ENCODE measurements around the gene GFOD2. TPM values are rescaled to one million over a fixed set of nuclear protein-coding genes. Genes with fewer than 3 reads are reported as not detected.
A peak's percentile ranks its signal among the peaks of the same experiment; 100 is the strongest.

The GFOD2 gene
- total and polyA plus RNA-seq, 11 donors = 6.5 to 15.4 (median 9.8) TPM

DNA sequence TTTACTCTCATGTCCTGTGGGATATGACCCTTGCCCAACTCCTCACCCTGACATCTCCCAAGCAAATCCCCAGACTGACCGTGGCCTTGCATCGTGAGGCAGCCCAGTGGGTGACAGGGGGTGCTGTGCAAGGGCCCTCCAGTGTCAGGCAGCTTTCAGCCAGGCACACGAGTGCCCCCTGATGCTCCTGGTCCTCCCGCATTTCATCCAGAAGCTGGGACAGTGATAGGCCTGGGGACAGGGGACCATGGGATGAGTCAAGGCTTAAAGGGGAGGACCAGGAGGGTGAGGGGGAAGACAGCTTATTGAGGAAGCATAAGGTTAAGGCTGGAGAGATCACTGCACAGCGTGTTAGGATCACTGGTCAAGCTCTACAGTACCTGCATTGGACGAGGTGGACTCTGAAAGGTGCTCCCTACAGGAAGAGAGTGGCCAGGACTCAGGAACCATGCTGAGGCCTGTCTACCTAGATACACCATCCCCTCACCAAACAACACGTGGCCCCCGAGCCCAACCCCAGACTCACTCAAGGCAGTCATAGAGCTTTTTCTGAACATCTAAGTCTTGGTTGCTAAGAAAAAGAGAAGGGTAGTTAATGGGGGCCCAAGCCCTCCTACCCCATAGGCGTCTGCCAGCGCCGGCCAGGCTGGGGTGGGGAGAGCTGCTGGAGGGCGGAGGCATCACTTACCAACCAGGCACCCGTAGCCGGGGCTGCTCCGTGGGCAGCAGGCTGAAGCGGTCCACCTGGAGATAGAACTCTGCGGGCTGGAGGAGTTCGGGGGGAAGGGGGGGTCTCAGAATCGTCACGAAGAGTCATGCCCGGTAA, 60.1 kb downstream of the GFOD2 start:
- H3K4me3 ChIP-seq = peak overlapping the region; percentile 73 to 97 (median 82)
- WGBS, 4 donors = 30 to 42% (median 38%) methylated on average over 15 to 21 of the region's 21 CpGs
- no peak for DNase-seq
- peak overlapping the region in 2 of 12 donors; percentile 89 to 94 for H3K27ac ChIP-seq
- TF ChIP-seq, protein P1, sequence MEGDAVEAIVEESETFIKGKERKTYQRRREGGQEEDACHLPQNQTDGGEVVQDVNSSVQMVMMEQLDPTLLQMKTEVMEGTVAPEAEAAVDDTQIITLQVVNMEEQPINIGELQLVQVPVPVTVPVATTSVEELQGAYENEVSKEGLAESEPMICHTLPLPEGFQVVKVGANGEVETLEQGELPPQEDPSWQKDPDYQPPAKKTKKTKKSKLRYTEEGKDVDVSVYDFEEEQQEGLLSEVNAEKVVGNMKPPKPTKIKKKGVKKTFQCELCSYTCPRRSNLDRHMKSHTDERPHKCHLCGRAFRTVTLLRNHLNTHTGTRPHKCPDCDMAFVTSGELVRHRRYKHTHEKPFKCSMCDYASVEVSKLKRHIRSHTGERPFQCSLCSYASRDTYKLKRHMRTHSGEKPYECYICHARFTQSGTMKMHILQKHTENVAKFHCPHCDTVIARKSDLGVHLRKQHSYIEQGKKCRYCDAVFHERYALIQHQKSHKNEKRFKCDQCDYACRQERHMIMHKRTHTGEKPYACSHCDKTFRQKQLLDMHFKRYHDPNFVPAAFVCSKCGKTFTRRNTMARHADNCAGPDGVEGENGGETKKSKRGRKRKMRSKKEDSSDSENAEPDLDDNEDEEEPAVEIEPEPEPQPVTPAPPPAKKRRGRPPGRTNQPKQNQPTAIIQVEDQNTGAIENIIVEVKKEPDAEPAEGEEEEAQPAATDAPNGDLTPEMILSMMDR (IDR thresholded peaks at IDR 0.05) = no peak
- no peak for TF ChIP-seq POLR2A (IDR thresholded peaks at IDR 0.05)
- no peak for ATAC-seq
- no peaks in the 10 kb centered on the region for H3K9me3 ChIP-seq
- peaks cover 6 to 18% (median 11%) of the 10 kb centered on the region in 9 donors for H3K27me3 ChIP-seq
- peaks cover 0 to 23% (median 0%) of the 10 kb centered on the region in 9 donors for H3K36me3 ChIP-seq
- intact Hi-C loops (cut with DNase I) = no loop called here
- H3K4me1 ChIP-seq = peaks cover 0 to 22% (median 18%) of the 10 kb centered on the region in 12 donors

DNA sequence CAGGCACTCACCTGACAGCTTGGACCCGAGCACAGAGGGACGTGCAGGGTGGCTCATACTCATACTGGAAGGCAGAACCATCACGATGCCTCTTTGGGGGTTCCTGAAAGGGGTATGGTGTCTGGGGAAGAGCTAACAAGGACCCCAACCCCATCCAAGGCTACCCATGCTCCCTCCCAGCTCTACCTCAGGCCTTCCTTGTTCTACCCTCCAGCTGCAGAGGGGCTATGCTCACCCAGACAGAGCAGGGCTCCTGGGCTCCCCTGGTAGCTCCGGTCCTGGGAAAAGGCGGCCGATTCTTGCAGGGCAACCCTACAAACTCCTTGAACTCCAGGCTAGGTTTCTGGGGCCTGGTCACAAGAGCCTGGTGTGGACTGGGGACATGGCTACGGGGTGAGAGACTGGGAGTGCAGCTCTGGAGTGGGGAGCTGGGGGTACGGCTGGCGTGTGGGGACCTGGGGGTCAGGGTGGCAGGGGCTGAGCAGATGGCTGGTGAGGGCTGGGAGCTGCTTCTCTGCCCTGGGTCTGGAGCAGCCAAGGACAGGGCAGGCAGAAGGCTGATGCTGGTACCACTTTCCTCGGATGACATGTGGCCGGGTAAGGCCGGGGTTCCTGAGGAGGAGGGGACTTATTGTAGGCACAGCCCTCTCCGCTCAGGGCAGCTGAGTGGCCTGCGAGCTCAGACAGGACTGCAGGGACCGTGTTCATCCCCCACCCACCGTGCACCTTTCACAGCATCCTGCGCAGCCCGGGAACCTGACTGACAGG, 61.2 kb downstream of the GFOD2 start:
- Histone ChIP-seq H3K27ac (no peak overlapping the region), H3K4me1 (peaks cover 0 to 33% (median 27%) of the 10 kb centered on the region in 12 donors), H3K36me3 (peaks cover 0 to 23% (median 0%) of the 10 kb centered on the region in 9 donors), H3K4me3 (no peak overlapping the region), H3K9me3 (no peaks in the 10 kb centered on the region), H3K27me3 (peaks cover 13 to 30% (median 20%) of the 10 kb centered on the region in 9 donors)
- DNase-seq (no peak), ATAC-seq (no peak)
- WGBS, 4 donors = 94 to 97% (median 96%) methylated on average over 16 to 18 of the region's 18 CpGs
- TF ChIP-seq, protein P1 (IDR thresholded peaks at IDR 0.05) = no peak
- TF ChIP-seq POLR2A (IDR thresholded peaks at IDR 0.05) = no peak
- intact Hi-C loops (cut with DNase I) = no loop called here

DNA sequence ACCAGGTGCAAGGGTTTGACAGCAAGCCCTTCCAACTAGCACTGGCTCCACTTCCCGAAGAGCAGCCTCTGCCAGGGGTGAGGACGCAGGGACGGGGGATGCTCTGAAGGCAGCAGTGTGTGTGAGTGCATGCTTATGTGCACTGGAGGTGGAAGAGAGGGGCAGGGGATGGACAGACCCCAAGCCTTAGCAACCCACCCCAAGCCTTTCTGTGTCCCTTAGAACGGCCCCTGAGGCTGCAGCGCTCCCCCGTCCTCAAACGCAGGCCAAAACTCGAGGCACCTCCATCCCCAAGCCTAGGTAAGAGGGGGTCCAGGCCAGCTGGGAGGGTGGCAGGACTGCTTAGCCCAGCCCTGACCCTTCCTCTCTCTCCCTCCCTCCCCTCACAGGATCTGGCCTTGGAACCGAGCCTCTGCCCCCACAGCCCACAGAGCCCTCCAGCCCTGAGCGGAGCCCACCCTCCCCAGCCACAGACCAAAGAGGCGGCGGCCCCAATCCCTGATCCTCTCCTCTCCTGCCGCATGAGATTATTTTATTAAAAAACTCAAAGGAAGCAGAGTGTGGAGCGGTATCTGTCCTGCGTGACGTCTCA, 62.0 kb downstream of the GFOD2 start:
- TF ChIP-seq, protein P1 (IDR thresholded peaks at IDR 0.05) = no peak
- no peak for TF ChIP-seq POLR2A (IDR thresholded peaks at IDR 0.05)
- Histone ChIP-seq H3K4me1 (peaks cover 0 to 39% (median 28%) of the 10 kb centered on the region in 12 donors), H3K36me3 (peaks cover 0 to 23% (median 0%) of the 10 kb centered on the region in 9 donors), H3K9me3 (no peaks in the 10 kb centered on the region), H3K27me3 (peaks cover 18 to 38% (median 25%) of the 10 kb centered on the region in 9 donors), H3K4me3 (no peak overlapping the region), H3K27ac (no peak overlapping the region)
- 86 to 97% (median 94%) methylated on average over 11 to 16 of the region's 16 CpGs for WGBS, 4 donors
- DNase-seq = no peak
- intact Hi-C loops (cut with DNase I) = no loop called here
- no peak for ATAC-seq

Measured in heart left ventricle (tissue), 16 donors.